NCI-H345 treated with DMSO at 0.1 percent for 48 hours (cell line): ENCODE results near the gene UACA.
"Not testable (repeated sequence)": the region's sequence is repeated elsewhere in the genome, so short reads cannot be mapped to it uniquely, and the experiment has no call there.

Experiments
- DNase-seq: peaks from one replicate; lab custom pipeline; 2025; ENCODE audit not compliant: unreplicated experiment; lab: John Stamatoyannopoulos, UW

The UACA gene

GRCh38 chr15:70672081-70672480 is 91.3 kb downstream of the UACA start:
- DNase-seq: no peak

GRCh38 chr15:70670680-70671079 is 92.7 kb downstream of the UACA start:
- DNase-seq: no peak

GRCh38 chr15:70669966-70670658 is 93.2 kb downstream of the UACA start:
- DNase-seq: no peak

- DNase-seq: no peak
These were observed 94.3 kb downstream of the UACA start for GRCh38 chr15:70669006-70669602.

GRCh38 chr15:70665599-70665998 is 97.8 kb downstream of the UACA start:
- DNase-seq: no peak

GRCh38 chr15:70664494-70664893 is 98.9 kb downstream of the UACA start:
- no peak for DNase-seq

GRCh38 chr15:70663069-70663468 is 100.3 kb downstream of the UACA start:
- not testable (repeated sequence) for DNase-seq

- DNase-seq: no peak
These were observed 103.7 kb downstream of the UACA start for GRCh38 chr15:70659662-70660061.

- DNase-seq: no peak
These were observed 104.7 kb downstream of the UACA start for GRCh38 chr15:70658641-70659040.

GRCh38 chr15:70653426-70653825 is 109.9 kb downstream of the UACA start:
- no peak for DNase-seq

GRCh38 chr15:70652341-70652740 is 111.0 kb downstream of the UACA start:
- no peak for DNase-seq

- DNase-seq: no peak
These were observed 112.0 kb downstream of the UACA start for GRCh38 chr15:70651303-70651845.

- no peak for DNase-seq
These were observed 112.6 kb downstream of the UACA start for GRCh38 chr15:70650567-70651302.

GRCh38 chr15:70647396-70647795 is 116.0 kb downstream of the UACA start:
- DNase-seq: no peak

GRCh38 chr15:70646169-70646568 is 117.2 kb downstream of the UACA start:
- DNase-seq: no peak

- no peak for DNase-seq
These were observed 119.6 kb downstream of the UACA start for GRCh38 chr15:70643783-70644125.

- no peak for DNase-seq
These were observed 120.1 kb downstream of the UACA start for GRCh38 chr15:70643106-70643782.

GRCh38 chr15:70636540-70637165 is 126.7 kb downstream of the UACA start:
- no peak for DNase-seq

GRCh38 chr15:70635895-70636294 is 127.5 kb downstream of the UACA start:
- no peak for DNase-seq

- no peak for DNase-seq
These were observed 129.4 kb downstream of the UACA start for GRCh38 chr15:70633991-70634390.
